GM18867 (cell line): ENCODE measurements around the gene COG8.
"Not testable (repeated sequence)": the region's sequence is repeated elsewhere in the genome, so short reads cannot be mapped to it uniquely, and the experiment has no call there.

Experiments
- ATAC-seq: cut with Tn5 transposase; IDR thresholded peaks from one replicate; pipeline ENCODE4 v1.9.1; 2021; ENCODE audit warnings: mild to moderate bottlenecking, moderate library complexity; ENCODE audit not compliant: unreplicated experiment

The COG8 gene, protein sequence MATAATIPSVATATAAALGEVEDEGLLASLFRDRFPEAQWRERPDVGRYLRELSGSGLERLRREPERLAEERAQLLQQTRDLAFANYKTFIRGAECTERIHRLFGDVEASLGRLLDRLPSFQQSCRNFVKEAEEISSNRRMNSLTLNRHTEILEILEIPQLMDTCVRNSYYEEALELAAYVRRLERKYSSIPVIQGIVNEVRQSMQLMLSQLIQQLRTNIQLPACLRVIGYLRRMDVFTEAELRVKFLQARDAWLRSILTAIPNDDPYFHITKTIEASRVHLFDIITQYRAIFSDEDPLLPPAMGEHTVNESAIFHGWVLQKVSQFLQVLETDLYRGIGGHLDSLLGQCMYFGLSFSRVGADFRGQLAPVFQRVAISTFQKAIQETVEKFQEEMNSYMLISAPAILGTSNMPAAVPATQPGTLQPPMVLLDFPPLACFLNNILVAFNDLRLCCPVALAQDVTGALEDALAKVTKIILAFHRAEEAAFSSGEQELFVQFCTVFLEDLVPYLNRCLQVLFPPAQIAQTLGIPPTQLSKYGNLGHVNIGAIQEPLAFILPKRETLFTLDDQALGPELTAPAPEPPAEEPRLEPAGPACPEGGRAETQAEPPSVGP

DNA sequence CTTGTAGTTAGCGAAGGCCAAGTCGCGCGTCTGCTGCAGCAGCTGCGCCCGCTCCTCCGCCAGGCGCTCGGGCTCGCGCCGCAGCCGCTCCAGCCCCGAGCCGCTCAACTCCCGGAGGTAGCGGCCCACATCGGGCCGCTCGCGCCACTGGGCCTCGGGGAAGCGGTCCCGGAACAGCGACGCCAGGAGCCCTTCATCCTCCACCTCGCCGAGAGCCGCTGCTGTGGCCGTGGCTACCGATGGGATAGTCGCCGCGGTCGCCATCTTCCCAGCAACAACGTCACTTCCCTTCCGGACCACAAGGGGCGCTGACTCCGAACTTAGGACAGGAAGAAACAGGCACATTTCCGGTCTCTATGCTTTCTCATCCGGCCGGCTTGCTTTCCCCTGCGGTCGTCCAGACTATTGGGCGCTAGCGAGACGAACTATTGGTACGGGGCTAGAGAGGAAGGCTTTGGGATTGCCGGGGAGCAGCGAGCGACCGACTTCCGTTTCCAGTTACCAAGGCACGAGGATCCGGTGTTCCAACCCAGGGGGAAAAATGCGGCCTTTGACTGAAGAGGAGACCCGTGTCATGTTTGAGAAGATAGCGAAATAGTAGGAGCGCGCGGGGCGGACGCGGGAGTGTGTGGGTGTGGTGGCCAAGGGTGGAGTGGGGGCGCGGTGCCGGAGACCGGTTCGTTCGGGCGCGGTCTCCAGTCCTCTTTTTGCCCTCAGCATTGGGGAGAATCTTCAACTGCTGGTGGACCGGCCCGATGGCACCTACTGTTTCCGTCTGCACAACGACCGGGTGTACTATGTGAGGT is at the start of gene COG8, which contains the start of gene NIP7:
Gene COG8, minus strand, starts transcription at position 276 of the 806 bp plus-strand sequence. Its CDS starts 12 bp downstream, at position 264.
Gene NIP7, plus strand, starts transcription at position 484 of the 806 bp plus-strand sequence. Its CDS starts 58 bp downstream, at position 542.
- ATAC-seq = peak; percentile 89

DNA sequence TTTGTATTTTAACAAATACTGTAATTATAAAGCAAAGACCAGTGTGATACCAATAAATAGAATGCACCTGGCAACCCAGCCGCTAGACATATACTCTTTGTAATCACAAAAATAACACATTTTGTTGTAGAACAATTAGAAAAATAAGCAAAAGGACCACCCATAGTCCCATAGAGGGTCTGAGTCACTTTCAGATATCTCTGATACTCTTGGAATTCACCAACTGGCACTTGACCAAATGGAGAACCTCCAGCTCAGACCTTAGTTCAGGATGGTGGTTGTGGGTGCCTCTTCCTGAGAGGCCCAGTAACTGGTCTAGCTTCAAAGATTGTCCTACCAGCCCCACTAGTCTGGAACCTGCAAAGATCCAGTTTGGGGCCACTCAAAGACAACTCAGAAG is 47.2 kb upstream of the COG8 start:
- no peak for ATAC-seq

DNA sequence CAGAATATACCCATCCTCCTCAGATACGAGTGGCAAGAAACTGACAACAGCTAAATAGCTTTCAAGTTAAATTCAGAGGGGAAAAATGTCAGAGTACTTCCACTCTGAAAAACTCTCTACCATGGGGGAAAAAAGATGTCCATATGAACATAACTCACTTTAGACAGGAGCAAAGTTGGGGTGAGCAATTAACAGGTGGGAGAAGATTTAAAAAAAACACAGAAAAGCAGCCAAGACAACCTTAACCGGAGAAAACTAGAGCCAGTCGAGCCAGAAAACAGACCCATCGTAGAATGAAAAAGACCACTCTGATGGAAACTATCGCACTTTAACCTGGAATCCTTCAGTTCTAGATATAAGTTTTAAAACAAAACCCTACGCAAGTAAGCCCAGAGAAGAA is 45.6 kb upstream of the COG8 start:
- ATAC-seq = no peak

DNA sequence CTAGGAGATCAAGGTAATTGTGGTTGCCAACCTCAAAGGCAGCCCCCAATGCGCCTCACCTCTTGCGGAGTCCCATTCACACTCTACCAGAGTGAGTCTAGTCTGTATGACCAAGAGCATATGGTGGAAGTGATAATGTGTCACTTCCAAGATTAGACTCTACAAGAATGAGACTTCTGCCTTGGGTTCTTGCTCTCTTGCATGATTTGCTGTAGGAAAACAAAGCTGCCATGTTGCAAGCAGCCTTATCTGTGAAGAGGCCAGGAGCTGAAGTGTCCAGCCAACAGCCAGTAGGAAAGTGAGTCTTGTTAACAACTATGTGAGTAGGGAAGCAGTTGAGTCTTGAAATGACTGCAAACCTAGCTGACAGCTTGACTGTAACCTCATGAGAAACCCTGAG is 43.1 kb upstream of the COG8 start:
- ATAC-seq = no peak

DNA sequence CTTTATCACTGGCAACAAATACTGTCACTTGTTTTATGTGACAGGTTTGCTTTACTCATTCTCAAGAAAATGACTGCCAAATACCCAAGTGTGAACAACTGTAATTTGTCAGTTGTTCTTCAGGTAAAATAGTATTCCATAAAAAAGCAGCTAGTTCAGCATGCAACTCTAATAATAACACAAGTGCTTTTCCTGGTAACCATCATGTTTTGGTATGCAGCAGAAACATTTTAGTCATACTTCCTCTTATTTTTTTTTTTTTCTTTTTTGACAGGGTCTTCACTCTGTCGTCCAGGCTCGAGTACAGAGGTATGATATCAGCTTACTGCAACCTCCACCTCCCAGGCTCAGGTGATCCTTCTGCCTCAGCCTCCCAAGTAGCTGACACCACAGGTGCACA is 41.9 kb upstream of the COG8 start:
- no peak for ATAC-seq

DNA sequence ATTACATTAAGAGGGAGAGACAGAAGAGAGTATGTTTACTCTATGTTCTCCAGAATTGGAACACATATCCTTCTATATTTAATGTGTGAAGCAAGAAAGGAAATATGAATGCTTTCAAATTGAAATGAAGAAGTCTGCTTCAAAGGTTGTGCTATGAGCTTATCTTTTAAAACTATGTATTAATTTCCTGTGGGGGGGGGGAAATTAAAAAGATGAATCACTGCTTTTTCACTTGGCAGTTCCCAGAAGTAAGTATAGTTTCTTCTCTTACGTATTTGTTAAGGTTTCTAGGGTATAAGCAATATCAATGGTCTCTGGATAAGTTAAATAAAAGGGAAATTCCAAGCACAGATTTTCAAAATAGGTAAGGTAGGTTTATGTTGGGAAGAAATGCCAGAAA is 39.4 kb upstream of the COG8 start:
- no peak for ATAC-seq

DNA sequence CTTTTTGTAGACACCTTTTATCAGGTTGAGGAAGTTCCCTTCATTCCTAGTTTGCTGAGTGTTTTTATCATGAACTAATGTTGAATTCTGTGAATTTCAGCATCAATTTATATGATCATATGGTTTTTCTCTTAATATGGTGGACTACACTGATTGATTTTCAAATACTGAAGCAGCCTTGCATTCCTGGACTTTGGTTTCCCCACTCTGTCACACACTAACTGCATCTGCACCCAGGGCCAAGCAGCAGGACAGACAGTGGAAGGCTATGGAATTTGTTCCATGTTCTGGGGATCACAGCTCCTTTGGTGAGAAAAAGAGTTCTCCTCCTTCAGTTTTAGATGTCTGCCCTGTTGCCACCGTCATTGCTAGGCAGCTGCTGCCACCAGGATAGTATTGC is 38.7 kb upstream of the COG8 start:
- ATAC-seq = no peak

DNA sequence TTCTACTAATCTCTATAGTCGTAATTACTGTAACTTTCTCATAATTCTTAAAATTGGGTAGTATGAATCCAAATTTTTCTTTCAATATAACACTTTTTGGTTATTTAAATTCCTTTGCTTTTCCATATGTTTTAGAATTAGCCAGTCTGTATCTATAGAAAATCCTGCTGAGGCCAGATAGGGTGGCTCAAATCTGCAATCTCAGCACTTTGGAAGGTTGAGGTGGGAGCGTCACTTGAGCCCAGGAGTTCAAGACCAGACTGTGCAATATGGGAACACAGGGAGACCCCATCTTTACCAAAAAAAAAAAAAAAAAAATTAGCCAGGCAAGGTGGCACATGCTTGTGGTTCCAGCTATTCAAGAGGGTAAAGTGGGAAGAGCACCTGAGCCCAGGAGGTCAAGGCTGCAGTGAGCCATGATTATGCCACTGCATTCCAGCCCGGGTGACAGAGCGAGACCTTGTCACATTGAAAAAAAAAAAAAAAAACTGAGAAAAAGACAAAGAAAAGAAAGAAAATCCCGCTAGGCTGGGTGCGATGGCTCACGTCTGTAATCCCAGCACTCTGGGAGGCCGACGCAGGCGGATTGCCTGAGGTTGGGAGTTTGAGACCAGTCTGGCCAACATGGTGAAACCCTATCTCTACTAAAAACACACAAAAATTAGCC is 37.2 kb upstream of the COG8 start:
- no peak for ATAC-seq

DNA sequence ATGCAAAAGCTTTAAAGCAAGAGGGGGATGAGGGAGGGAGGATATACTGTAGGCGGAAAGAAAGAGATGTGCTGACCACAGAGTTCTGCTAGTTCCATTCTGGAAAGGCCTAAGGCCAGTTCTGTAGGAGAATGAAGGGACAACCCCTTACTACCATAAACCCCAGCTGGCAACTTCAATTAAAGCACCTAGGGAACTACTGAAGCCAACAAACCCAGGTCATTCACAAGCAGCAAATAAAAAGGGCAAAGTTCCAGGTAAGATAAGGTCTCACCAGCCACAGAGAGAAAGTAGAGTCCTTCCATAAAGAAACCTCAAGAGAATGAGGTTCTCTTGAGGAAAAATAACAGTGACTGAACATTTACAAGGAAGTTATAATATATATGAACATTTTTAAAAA is 33.7 kb upstream of the COG8 start:
- ATAC-seq = no peak

DNA sequence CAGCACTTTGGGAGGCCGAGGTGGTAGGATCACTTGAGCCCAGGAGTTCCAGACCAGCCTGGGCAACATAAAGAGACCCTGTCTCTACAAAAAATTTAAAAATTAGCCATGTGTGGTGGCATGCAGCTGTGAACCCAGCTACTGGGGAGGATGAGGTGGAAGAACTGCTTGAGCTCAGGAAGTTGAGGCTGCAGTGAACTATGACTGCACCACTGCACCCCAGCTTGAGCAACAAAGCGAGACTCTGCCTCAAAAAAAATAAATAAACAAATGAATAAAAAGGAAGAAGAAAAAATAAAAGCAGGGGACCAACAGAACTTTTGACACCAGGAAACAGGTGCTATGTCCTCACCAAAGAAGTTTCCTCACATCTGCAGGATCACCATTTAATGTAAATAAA is 32.2 kb upstream of the COG8 start:
- no peak for ATAC-seq

DNA sequence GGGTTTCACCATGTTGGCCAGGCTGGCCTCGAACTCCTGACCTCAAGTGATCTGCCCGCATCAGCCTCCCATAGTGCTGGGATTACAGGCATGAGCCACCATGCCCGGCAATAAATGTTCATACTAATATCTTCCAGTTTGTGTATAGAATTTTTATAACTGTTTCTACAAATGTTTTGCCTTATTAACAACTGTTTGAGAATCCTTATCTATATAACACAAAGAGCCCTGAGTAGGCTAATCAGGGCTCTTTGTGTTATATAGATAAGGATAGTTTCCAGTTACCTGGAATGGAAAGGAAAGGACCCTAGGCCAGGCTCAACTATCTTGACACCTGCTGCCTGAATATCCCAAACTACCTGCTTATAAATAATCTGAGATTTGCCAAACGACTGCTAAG is 29.5 kb upstream of the COG8 start:
- ATAC-seq = no peak

DNA sequence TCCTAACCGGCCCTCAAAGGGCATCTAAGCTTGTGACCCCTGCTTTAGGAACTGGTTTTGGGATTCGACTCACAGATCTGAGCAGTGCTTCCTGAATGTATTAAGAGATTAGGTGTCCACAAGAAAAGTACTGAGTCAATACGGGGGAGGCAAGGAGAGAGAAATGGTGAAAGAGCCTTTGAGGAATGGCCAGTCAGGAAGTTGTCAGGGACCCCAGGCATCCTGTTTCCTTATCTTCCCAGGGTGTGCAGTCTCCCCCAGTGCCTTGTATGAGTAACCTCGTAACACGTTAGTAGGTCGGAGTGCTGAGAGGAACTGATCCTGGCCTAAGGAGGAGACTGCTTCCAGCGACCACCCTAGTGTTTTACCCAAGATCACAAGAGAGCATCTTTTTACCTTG is 28.6 kb upstream of the COG8 start:
- no peak for ATAC-seq

DNA sequence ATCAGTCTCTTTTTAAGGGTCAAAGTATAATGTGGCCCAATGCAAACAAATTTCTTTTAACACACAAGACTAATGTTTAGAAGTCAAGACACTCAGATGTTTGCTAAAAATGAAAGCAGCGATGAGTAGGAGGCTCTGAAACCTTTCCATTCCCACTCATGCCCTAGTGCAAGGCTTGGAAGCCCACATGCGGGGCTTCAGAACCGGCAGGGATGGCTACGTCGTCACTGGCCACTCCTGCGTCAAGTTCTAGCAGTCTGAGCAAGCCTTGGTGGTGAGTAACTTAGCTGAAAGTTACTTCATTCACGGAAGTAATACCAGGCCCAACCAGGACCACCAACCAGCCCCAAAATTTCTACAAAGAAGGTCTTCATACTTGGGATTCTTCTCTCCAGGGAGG is 27.1 kb upstream of the COG8 start:
- ATAC-seq = no peak

DNA sequence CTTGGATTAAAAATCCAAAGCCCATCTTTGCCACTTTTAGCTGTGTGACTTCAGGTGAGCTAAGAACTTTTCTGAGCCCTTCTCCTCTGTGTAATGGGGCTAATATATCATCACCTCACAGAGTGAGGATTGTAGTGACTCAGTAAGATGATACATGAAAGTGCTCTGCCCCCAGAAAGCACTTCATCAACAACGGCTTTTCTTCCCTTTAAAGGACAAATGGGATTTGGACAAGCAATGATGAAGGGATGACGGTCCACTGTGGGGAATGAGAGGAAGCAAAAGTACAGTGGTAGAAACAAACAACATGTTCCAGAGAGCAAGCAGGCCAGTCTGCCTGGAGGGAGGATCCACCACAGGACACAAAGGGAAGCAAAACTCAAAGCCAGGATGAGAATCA is 26.5 kb upstream of the COG8 start:
- no peak for ATAC-seq

DNA sequence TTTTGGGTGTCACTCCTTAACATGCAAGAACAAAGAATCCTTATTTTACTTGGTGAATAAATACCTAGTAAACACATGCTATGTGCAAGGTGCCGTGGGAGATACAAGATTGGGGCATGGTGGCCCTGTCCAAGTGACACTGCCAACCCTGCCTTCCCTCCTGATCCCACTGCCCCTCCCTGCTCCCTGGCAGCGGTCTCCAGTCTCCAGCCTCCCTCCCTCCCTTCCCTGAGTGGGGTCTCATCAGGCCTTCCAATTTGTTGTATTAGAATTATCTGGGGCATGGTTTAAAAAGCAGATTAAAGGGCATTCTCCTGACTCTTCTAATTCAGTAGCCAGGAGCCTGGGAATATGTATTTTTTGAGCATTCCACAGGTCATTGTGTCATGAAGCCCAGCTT is 24.7 kb upstream of the COG8 start:
- no peak for ATAC-seq

DNA sequence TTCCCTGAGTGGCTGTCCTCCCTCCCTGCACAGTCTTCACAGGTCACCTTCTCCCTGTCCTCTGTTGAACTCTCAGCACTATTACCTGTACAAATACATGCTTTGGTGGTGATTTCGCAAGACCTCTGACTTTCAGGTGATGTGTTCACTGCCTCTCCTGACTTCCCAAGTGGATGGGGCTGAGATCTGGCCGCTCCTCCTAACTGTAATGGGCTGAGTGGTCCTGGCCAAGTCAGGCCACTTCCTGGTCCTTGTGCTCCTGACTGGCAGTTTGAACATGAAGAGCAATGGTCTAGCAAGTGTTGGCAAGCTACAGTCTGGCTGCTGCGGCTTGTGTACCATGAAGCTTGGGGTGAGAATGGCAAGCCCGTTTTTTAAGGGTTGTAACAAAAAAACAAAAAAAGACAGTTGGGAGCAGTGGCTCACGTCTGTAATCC is 23.9 kb upstream of the COG8 start:
- no peak for ATAC-seq

DNA sequence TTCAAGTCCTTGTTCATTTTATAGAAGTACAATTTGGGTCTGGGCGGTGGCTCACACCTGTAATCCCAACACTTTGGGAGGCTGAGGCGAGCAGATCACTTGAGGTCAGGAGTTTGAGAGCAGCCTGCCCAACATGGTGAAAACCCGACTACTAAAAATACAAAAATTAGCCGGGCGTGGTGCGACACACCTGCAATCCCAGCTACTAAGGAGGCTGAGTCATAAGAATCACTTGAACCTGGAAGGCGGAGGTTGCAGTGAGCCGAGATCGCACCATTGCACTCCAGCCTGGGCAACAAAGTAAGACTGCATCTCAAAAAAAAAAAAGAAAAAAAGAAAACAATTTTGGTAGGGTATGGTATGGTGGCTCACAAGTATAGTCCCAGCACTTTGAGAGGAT is 20.7 kb upstream of the COG8 start:
- ATAC-seq = not testable (repeated sequence)

DNA sequence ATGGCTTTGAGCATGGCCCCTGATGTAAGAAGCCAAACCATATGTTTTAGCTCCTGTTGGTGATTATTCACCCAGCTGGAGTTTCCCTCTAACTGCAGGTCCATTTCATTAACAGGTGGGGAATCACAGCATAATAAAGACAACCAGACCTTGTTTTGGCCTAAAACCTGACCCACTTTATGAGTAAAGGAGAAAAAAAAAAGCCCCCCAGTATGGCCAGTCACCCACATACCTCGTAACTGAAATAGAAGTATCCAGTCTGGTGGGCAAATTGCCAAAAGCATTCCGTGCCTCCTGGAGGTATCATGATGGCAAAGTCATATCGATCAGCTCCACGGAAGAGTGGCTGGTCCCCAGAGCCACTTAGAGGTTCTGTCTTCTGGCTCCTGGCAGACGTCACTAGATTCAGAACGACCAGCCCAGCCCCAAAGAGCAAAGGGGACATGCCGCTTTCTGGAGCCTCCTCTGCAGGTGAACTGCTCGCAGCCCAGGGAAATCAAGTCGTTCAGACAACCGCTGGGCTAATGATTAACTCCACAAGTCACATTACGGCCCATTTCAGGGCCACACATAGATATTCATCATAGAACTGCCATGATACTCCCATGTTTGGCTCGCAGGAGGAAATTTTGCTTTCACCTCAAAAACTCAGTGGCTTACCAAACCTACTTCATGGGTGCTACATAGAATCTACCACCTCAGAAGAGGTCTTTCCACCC is 12.1 kb upstream of the COG8 start, which contains the start of gene TMED6:
Gene TMED6, minus strand, starts transcription at position 478 of the 719 bp plus-strand sequence. Its CDS starts 33 bp downstream, at position 445.
- ATAC-seq = no peak

DNA sequence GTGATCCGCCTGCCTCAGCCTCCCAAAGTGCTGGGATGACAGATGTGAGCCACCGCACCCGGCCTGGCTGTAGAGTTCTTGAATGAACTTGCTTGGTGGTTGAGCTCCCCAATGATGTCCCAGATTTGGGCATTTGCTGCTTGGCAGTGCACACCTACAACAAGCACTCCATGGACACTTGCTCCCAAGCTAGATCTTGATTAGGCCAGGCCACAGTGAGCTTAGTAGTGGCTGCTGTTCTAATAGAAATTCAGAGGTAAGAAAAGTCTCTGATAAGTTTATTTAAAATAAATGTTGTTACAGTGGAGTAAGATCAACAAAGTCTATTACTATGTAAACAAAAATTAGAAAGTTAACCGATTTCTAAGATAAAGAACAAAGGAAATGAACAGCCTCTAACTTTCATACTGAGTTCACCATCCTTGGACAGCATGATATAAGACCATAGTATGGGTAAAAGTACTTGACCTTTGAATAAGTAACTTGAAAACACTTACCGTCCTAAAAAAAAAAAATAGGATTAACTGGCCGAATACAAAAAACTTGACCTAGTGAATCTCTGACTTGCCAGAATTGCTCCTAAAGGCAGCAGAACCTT is 11.3 kb upstream of the COG8 start:
- no peak for ATAC-seq

DNA sequence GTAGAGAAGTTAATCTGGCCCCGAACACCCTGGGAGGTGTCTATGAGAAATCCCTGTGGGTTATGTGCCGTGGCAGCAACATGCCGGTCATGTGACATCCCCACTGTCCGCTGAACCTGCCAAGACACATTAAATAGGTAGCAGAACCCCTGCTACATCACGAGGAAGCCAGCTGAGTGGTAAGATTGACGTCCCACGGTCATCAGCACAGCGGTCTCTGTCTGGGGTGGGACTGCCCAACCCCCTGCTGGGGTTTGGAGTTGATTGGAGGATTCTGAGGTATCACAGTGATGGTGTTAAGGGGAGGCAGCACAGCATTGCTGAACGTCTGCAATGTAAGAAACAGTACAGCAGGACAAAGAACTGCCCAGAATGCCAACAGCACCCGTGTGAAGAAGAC is 10.2 kb upstream of the COG8 start:
- ATAC-seq = no peak
